OCI-M2 (cell line): ENCODE data around the gene CROT.
"Not testable (repeated sequence)": the region's sequence is repeated elsewhere in the genome, so short reads cannot be mapped to it uniquely, and the experiment has no call there.

Source experiments
- DNase-seq: peaks from one replicate; lab custom pipeline; 2025; ENCODE audit not compliant: unreplicated experiment; lab: John Stamatoyannopoulos, UW

CROT gene

GRCh38 chr7:87345166-87345927, at the start of gene CROT:
CROT (plus strand) TSS chr7:87345664; CDS start chr7:87349069, 3,405 bp downstream.
- DNase-seq: peak; percentile 54

- no peak for DNase-seq
Observed at GRCh38 chr7:87300756-87301155, 44.7 kb upstream of the CROT start.

DNA sequence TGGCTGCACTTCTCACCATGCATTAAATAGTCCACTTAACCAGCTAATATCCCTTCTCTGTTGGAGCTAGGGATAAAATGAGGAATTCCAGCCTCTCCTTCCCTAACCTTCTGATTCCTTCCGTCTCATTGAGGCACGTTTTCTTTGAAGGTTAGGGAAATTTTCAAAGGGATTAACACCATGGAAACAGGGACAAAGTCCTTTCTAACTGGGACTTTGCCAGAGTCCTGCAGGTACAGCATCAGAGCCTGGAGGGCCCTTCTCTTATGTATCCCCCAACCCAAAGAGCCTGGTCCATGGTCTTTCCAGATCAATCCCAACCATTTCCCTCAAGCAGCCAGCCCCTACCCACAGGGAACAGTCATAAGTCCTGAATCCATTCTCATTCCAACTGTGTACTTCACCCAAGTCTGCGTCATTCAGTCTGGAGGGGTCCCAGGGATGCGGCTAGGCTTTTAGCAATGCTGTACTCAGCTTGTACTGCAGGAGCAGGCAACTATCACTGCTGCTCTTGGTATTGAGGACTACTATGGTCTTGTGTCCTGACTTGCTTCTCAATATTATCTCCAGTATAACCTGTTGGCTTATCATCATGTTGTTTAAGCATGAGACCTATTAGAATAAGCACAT, 34.6 kb upstream of the CROT start:
- no peak for DNase-seq

DNA sequence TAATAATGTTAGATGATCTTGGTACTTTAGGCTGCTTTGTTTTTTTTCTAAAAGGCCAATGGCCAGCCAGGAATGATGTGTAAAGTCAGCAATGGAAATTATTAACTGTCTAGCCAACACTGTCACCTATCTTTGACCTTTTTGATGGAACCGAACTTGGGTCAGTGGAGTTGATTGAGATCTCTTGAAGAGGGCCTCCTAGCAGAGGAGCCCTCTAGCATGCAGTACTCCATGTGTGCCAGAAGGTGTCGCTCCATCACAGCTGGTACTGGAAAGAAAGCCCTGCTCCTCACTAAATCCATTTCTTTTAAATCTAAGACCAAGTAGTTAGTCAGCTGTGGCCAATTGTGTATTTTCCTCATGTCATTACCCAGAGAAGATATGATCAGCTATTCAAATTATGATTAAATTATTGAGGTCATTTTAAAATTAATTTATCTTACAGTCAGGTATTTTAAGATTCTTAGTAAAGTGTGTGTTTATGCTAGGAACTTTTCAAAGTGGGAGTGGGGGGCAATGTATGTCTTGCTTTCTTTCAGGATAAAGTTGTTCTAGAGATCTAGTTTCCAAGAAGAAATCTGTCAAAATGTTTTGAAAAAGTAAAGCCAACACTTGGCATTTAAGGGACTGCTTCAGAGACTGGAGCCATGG, 33.1 kb upstream of the CROT start:
- DNase-seq: no peak

DNA sequence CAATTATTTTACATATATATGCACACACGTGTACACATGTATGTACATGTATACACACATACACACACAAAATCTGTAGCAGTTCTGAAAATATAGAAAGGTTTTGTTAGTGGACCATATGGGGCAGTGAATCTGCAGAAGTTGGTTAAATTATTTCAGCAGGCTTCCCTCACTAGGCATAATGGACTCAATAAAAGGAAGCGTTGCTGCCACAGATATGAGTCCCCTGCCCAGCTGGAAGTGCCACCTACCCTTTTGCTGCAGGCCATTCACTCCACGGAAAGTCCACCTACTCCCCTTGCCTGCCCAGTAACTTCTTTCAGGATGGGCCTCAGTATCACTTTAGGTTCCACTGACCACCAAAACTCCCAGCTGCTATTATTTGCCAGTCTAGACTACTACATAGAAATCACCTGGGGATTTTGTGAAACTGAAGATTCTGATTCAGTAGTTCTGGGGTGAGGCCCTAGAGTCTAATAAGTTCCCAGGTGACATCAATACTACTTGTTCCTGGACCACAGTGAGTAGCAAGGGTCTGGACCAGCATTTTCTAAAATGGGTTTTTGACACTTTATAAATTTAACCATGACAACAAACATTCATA, 29.3 kb upstream of the CROT start:
- no peak for DNase-seq

DNA sequence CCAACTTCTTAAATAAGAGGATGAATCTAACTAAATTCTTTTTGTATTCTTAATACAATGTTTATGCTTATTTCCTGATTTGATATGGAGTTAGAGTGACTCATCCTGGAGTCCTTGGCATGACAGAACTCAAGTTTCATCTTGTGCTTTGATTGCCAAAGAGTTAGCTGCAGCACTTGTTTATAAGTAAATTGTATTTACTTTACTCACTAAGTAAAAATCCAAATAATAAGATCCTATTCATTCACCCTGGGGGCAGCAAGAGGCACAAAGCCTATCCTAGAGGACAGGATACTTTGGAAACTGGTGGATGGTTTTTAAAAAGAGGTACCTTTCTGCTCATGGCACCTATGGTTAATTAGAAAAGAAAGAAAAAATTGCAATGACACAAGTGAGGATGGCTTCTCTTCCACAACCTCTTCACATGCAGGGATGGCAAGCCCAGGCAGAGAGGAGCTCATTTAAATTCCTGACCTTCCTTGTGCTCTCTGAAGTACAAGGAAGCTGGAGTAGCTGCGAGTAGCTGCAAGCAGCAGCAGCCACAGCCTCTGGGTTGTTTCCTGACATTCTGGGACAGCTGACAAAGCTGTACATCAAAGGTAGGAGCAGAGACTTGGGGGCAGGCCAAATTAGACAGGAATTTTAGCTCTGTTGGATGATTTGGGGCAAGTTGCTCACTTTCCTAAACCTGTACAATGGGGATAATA, 28.5 kb upstream of the CROT start:
- no peak for DNase-seq

- DNase-seq: no peak
Observed at GRCh38 chr7:87317691-87318245, 27.7 kb upstream of the CROT start.

GRCh38 chr7:87318741-87319140, 26.7 kb upstream of the CROT start:
- no peak for DNase-seq

DNA sequence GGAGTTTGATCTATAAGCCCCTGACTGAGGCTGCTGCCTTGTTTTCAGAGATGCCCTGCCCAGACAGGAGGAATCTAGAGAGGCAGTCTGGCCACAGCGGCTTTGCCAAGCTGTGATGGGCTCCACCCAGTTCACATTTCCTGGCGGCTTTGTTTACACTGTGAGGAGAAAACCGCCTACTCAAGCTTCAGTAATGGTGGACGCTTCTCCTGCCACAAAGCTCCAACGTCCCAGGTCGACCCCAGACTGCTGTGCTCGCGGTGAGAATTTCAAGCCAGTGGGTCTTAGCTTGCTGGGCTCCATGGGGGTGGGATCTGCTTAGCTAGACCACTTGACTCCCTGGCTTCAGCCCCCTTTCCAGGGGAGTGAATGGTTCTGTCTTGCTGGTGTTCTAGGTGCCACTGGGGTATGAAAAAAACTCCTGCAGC, 26.3 kb upstream of the CROT start:
- DNase-seq: not testable (repeated sequence)

- DNase-seq: no peak
Observed at GRCh38 chr7:87322912-87323311, 22.6 kb upstream of the CROT start.

DNA sequence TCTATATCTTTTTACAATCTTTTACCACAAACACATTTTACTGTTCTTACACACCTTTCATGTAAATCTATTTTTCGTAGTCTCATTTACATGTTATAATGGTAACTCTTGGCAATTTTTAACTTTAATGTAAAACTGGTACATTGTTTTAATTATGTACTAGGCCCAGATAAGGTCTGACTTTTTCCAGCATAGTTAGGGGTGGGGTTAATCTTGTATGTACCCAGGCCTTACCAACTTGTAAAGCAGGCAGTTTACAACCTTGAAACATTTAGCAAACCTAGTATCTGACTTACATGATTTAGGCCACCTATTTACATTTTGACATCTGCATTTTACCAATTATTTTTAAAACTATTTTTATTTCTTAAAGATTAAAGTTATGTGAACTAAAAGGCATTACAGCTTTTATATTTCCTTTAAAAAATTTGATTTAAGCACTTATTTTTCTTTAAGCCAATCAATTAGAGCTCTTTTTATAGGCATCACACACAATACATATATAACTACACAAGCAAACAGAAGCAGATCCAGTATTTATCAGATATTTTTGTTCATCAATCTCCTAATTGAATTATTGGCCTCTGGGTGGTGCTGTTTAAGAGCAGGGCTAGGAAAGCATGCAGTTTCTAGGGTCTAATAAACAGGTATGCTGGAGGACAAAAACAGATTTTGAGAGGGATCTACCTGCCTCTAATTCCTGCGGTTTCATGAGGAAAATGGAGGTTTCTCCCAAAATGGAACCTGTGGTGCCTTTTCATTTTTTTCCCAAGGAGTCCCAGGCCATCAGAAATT, 19.7 kb upstream of the CROT start:
- DNase-seq: no peak

DNA sequence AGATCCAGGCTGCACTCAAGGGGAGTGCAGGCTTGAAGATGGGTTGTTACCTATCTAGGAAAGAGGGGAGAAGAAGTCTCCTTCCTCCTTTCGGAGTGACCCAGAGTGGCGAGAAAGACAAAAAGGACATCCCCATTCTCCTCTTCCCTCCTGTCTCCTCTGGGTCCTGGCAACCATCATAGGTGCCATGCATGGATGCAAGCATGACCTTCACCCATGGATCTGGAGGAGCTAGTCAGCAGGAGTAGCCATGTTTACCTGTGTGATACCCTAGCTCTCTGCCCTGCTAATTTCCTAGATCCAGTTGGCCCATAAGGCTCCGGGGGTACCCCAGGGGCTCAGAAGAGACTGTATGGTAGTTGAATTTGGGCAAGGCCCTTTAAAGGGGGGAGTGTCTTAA, 17.2 kb upstream of the CROT start:
- no peak for DNase-seq

DNA sequence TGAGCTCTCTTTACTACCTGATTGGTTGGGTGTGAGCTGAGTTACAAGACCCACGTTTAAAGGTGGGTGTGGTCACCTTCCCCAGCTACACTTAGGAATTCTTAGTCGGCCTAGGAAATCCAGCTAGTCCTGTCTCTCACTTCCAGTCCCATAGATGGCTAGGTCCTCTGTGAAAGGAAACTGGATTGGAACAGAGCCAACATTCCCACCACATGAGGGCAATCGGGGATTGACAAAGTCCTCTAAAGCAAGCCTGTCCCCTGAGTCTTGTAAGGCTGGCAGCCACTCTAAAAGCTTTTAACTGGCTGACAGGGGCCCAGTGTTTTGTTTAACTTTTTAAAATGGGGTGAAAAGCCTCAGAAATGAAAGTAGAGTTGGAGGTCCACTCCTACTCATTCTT, 15.1 kb upstream of the CROT start:
- no peak for DNase-seq

DNA sequence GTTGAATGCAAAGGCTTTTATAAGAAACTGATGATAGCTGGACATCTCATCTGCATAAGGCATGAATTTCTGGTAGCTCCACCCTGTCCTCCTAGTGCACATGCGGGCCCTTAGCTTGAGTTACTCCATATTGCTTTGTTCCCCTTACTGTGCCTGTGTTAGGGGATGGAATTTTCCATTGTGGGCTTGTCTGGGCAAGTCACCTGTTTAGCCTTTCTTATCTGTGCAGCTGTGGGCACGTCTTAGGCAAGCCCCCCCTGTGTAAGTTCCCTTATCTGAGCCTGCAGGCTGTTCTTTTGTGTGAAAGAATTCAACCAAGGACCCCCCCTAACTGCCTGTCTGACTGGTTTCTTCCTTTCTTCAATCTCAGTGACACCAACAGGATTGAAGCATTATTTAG, 14.5 kb upstream of the CROT start:
- DNase-seq: no peak

- no peak for DNase-seq
Observed at GRCh38 chr7:87331687-87332252, 13.7 kb upstream of the CROT start.

DNA sequence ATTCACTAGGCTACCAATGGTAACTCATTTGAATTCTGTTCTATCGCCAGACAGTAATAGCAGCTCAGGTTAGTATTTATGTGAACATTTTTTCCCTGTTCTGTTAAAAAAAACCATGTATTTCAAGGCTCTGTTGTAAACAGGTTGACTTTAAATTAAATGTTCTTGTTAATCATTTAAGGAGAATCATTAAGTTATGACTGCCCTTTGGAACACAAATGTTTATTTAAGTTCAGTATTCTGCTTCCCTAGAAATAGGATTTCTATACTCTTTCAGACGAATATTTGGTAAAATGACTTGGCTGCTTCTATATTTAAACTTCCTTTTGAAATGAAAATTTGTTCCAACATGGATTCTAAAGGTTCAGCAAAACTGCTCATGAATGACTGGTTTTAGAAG, 13.1 kb upstream of the CROT start:
- DNase-seq: no peak

- DNase-seq: no peak
Observed at GRCh38 chr7:87336136-87336535, 9.3 kb upstream of the CROT start.

DNA sequence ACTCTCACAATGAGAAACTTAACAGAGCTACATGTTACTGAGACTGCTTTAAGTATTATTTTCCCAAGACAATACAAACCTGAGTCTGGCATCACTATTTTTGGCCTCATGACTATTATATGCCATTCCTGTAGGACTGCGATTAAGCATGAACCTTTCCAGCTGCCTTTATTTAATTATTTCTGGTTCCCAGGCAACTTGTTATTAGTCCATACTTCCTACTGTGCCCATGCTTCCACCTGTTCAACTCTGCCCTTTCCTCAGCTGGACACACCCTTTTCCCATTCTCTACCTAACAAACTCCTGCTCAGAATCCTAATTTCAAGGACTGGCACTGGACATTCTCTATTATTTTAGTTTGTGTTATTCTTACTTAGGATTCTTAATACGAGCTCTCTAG, 8.1 kb upstream of the CROT start:
- DNase-seq: no peak

DNA sequence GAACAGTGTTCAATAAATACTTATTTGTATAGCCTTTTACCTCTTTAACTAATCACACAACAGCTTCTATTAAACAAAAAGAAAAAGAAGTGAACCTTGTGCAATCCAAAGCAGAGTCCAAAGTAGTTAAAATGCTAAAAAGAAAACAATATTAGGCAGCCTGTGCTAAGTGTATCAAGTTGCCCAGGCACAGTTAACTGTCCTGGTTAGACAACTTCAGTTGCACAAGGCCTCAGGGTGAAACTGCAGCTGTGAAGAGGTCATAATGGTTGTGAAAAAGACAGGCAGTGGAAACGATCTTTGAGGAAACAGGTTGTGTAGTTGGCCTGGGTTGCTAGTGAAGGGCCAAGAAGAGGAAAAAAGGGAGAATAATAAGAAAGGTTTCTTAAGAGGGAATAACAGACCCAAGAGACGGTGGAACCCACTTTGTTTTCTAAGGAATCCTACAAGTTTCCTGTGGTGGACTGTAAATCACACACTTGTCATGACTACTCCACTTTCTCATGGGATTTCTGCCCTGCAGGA, 6.0 kb upstream of the CROT start:
- no peak for DNase-seq

GRCh38 chr7:87341441-87341840, 4.0 kb upstream of the CROT start:
- DNase-seq: no peak
